ENCODE measurements around the gene PRMT9. TPM values are rescaled to one million over a fixed set of nuclear protein-coding genes. Genes with fewer than 3 reads are reported as not detected.

Gene PRMT9
- total and polyA plus RNA-seq, 2 of the 4 experiments (the other 2 are of a cell fraction): 5.0 to 14.2 TPM

DNA sequence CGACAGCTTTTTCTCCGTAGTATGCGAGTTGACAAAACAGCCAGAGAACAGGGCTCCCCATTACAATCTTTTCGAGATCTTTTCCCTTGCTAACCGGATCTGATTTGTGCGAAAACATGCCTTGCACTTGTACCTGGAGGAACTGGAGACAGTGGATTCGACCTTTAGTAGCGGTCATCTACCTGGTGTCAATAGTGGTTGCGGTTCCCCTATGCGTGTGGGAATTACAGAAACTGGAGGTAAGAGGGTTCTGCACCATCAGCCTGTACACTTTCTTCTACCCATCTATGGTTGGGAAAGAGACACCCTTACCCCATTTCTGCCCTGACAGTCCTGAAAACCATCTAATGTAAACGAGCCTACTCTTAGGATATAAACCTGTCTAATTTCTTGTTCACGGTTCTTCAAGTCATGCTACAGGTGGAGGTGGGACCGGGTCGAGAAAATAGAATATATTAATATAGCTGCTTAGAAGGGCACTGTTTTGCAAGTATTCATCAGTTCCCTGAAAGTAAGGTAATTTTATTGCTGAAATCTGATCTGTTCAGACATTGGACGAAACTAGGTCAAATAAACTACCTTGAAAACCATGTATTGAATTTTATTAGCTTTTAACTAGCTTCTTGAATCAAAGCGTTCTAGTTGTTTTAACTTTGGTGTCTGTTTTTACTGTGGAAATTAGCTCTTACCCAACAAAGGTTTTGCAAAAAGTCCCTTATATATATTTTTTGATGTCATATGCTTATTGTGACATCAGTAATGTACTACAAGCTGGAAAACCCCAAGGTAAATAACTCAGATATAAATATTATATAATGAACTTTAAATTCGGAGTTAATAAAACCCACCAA is 65.9 kb downstream of the PRMT9 start:
- intact Hi-C loops (cut with micrococcal nuclease) (loop anchor here (5.0 kb wide), 1 partner anchor 249 kb away; no protein-coding TSS in a partner anchor), in situ Hi-C loops (cut with MboI; ENCODE audit: low sequenced_read_pairs) (no loop called here), dilution Hi-C loops (cut with HindIII; ENCODE audit: low sequenced_read_pairs, unreplicated experiment) (no loop called here)
- peak overlapping the region; percentile 95 for H3K23ac ChIP-seq (ENCODE audit: low read depth, low read length)
- H3K36me3 ChIP-seq (ENCODE audit: control insufficient read depth, insufficient read depth, low read length): peaks cover 13% of the 10 kb centered on the region
- CTCF ChIA-PET: interaction anchor here (0.8 to 0.9 kb wide), 2 partner anchors 11 to 21 kb away, joined by 3 read pairs; no protein-coding TSS in a partner anchor
- no peak for ATAC-seq (ENCODE audit: low read depth)
- peak overlapping the region; percentile 82 for H3K9ac ChIP-seq (ENCODE audit: low read depth, low read length)
- peak overlapping the region; percentile 65 for H2BK5ac ChIP-seq (ENCODE audit: low read depth, low read length, poor library complexity, severe bottlenecking)
- whole genome bisulfite sequencing, 2 experiments (ENCODE audit: extremely low coverage in 2 of 2, insufficient read length in 1 of 2): no CpG with 5 or more reads among the region's 17 CpGs
- H4K8ac ChIP-seq (ENCODE audit: low read depth in 2 of 2, low read length in 2 of 2): peak overlapping the region; percentile 80 to 95; a peak in 2 of 4 replicates
- peak overlapping the region; percentile 74; the same call in 1 of the 2 replicates for H3K56ac ChIP-seq (ENCODE audit: extremely low read depth, insufficient read depth, low read length)
- H2BK15ac ChIP-seq (ENCODE audit: low read depth, low read length): no peak overlapping the region
- H3K4me1 ChIP-seq (ENCODE audit: control insufficient read depth, insufficient read depth, low read length): peaks cover 2% of the 10 kb centered on the region; the same call in 1 of the 2 replicates
- BruUV-seq (replicated peaks): no TSS peak
- no peaks in the 10 kb centered on the region; the same call in 1 of the 2 replicates for H3K9me1 ChIP-seq (ENCODE audit: insufficient read depth, low read length)
- peak overlapping the region; percentile 89 for H3K27ac ChIP-seq (ENCODE audit: insufficient read depth, low read length)
- H4K5ac ChIP-seq (ENCODE audit: low read depth, low read length): peak overlapping the region; percentile 93; the same call in 1 of the 2 replicates
- no peak overlapping the region for H2AK5ac ChIP-seq (ENCODE audit: low read depth, low read length)
- no peak overlapping the region for H4K91ac ChIP-seq (ENCODE audit: insufficient read depth, low read depth, low read length)
- peak overlapping the region; percentile 86 for H2AK9ac ChIP-seq (replicated peaks; ENCODE audit: low read depth, low read length, poor library complexity)
- H2BK20ac ChIP-seq (ENCODE audit: low read depth, low read length): no peak overlapping the region
- H3K9me3 ChIP-seq (ENCODE audit: control insufficient read depth, insufficient read depth, low read length): no peaks in the 10 kb centered on the region
- peak overlapping the region; percentile 90 for H3K4me3 ChIP-seq (ENCODE audit: insufficient read depth, low read depth, low read length)
- H2AFZ ChIP-seq (replicated peaks; ENCODE audit: low read length, poor library complexity): peak overlapping the region; percentile 99
- DNase-seq: no peak
- POLR2A ChIA-PET (ENCODE audit: unreplicated experiment): interaction anchor here (1.0 kb wide), 1 partner anchor 66 kb away, joined by 5 read pairs; the partner anchor contains the start of gene PRMT9
- peak overlapping the region; percentile 45 for H3K4ac ChIP-seq (ENCODE audit: low read depth, low read length)
- peaks cover 26 to 38% of the 10 kb centered on the region in 2 experiments for H3K79me1 ChIP-seq (ENCODE audit: low read depth in 1 of 2, low read length in 2 of 2)
- H3K27me3 ChIP-seq (ENCODE audit: control insufficient read depth, insufficient read depth, low read length): no peaks in the 10 kb centered on the region
- no peak overlapping the region for H3K18ac ChIP-seq (ENCODE audit: low read depth, low read length)
- no peak overlapping the region for H2BK120ac ChIP-seq (ENCODE audit: low read depth, low read length)
- no peaks in the 10 kb centered on the region for H4K20me1 ChIP-seq (ENCODE audit: insufficient read depth, low read length)
- peak overlapping the region; percentile 98 for H3K4me2 ChIP-seq (ENCODE audit: low read depth, low read length)
- peak overlapping the region; percentile 89 for H3K14ac ChIP-seq (replicated peaks; ENCODE audit: low read depth, low read length)
- TF ChIP-seq, protein P1, sequence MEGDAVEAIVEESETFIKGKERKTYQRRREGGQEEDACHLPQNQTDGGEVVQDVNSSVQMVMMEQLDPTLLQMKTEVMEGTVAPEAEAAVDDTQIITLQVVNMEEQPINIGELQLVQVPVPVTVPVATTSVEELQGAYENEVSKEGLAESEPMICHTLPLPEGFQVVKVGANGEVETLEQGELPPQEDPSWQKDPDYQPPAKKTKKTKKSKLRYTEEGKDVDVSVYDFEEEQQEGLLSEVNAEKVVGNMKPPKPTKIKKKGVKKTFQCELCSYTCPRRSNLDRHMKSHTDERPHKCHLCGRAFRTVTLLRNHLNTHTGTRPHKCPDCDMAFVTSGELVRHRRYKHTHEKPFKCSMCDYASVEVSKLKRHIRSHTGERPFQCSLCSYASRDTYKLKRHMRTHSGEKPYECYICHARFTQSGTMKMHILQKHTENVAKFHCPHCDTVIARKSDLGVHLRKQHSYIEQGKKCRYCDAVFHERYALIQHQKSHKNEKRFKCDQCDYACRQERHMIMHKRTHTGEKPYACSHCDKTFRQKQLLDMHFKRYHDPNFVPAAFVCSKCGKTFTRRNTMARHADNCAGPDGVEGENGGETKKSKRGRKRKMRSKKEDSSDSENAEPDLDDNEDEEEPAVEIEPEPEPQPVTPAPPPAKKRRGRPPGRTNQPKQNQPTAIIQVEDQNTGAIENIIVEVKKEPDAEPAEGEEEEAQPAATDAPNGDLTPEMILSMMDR (conservative IDR thresholded peaks at IDR 0.05; ENCODE audit: low read depth, low read length): no peak
- TF ChIP-seq POLR2A (IDR thresholded peaks at IDR 0.05; ENCODE audit: low read depth, low read length): no peak
- TF ChIP-seq, protein P2, sequence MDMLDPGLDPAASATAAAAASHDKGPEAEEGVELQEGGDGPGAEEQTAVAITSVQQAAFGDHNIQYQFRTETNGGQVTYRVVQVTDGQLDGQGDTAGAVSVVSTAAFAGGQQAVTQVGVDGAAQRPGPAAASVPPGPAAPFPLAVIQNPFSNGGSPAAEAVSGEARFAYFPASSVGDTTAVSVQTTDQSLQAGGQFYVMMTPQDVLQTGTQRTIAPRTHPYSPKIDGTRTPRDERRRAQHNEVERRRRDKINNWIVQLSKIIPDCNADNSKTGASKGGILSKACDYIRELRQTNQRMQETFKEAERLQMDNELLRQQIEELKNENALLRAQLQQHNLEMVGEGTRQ (IDR thresholded peaks at IDR 0.05; ENCODE audit: low read depth, low read length): no peak
- TF ChIP-seq RCOR1 (IDR thresholded peaks at IDR 0.05; ENCODE audit: insufficient replicate concordance, low read length): no peak
- TF ChIP-seq, protein P3, sequence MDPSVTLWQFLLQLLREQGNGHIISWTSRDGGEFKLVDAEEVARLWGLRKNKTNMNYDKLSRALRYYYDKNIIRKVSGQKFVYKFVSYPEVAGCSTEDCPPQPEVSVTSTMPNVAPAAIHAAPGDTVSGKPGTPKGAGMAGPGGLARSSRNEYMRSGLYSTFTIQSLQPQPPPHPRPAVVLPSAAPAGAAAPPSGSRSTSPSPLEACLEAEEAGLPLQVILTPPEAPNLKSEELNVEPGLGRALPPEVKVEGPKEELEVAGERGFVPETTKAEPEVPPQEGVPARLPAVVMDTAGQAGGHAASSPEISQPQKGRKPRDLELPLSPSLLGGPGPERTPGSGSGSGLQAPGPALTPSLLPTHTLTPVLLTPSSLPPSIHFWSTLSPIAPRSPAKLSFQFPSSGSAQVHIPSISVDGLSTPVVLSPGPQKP (IDR thresholded peaks at IDR 0.05; ENCODE audit: borderline replicate concordance, low read depth, low read length): no peak
- TF ChIP-seq CHD1 (IDR thresholded peaks at IDR 0.05; ENCODE audit: low read depth, low read length): no peak
- no peak for TF ChIP-seq CEBPB (IDR thresholded peaks at IDR 0.05; ENCODE audit: low read depth, low read length)
- TF ChIP-seq FOS (IDR thresholded peaks at IDR 0.05; ENCODE audit: low read depth, low read length): no peak
- TF ChIP-seq SMC3 (IDR thresholded peaks at IDR 0.05; ENCODE audit: low read depth, low read length): no peak
- TF ChIP-seq MAZ (IDR thresholded peaks at IDR 0.05; ENCODE audit: borderline replicate concordance, low read depth, low read length): no peak
- TF ChIP-seq RAD21 (IDR thresholded peaks at IDR 0.05; ENCODE audit: low read length): no peak
- no peak for TF ChIP-seq RFX5 (IDR thresholded peaks at IDR 0.05; ENCODE audit: low read depth, low read length)
- no peak for TF ChIP-seq NFE2L2 (IDR thresholded peaks at IDR 0.05; ENCODE audit: low read depth, low read length)
- TF ChIP-seq BHLHE40 (IDR thresholded peaks at IDR 0.05; ENCODE audit: low read depth, low read length): no peak

Data from IMR-90 (cell line).